A549 (cell line): ENCODE results near the gene CEP57L1.

Experiments used
- BHLHE40 ChIP-seq: IDR thresholded peaks from 2 replicates; pipeline ENCODE4 v1.6.1; 2012; ENCODE audit warnings: low read depth, low read length, inconsistent platforms
- CBX8 ChIP-seq: fragments of 200-600 bp; sonication (generic); IDR thresholded peaks from 2 replicates; pipeline ENCODE4 v1.6.1; 2016
- E2F6 ChIP-seq: IDR thresholded peaks from 2 replicates; pipeline ENCODE4 v1.6.1; 2012; ENCODE audit warnings: low read depth, borderline replicate concordance
- NR3C1 ChIP-seq: fragments of >200 bp; sonication (Bioruptor Twin); formaldehyde crosslinking; IDR thresholded peaks from 3 replicates; pipeline ENCODE4 v1.6.1; 2017
- PHF8 ChIP-seq: fragments of 200-600 bp; sonication (generic); IDR thresholded peaks from 2 replicates; pipeline ENCODE4 v1.6.1; 2016; ENCODE audit warnings: low read depth, mild to moderate bottlenecking, antibody characterized with exemption, moderate library complexity, borderline replicate concordance
- POLR2A ChIP-seq: IDR thresholded peaks from 2 replicates; pipeline ENCODE4 v1.6.1; 2012; ENCODE audit warnings: mild to moderate bottlenecking, low read length
- RARB ChIP-seq: fragments of 250-450 bp; sonication (Bioruptor Pico); IDR thresholded peaks from 2 replicates; pipeline ENCODE4 v1.8.0; 2021; ENCODE audit warnings: mild to moderate bottlenecking, moderate library complexity
- SMC3 ChIP-seq: fragments of >200 bp; sonication (Bioruptor Twin); formaldehyde crosslinking; IDR thresholded peaks from 3 replicates; pipeline ENCODE4 v1.6.1; 2018; ENCODE audit warnings: inconsistent platforms
- SREBF2 ChIP-seq: fragments of 450-650 bp; IDR thresholded peaks from 2 replicates; pipeline ENCODE4 v1.6.1; 2014; ENCODE audit warnings: mild to moderate bottlenecking, moderate library complexity
- ZFP36 ChIP-seq: fragments of 450-650 bp; IDR thresholded peaks from 2 replicates; pipeline ENCODE4 v1.6.1; 2014; ENCODE audit warnings: borderline replicate concordance; ENCODE audit not compliant: partially characterized antibody
- TF ChIP-seq, protein P1 (sequence below): fragments of >200 bp; sonication (Bioruptor Twin); formaldehyde crosslinking; IDR thresholded peaks from 3 replicates; pipeline ENCODE4 v1.5.1; 2016
- TF ChIP-seq, protein P2 (sequence below): fragments of 150-350 bp; IDR thresholded peaks from 2 replicates; pipeline ENCODE4 v1.6.1; 2014; ENCODE audit warnings: low read depth, mild to moderate bottlenecking, low read length

DNA sequence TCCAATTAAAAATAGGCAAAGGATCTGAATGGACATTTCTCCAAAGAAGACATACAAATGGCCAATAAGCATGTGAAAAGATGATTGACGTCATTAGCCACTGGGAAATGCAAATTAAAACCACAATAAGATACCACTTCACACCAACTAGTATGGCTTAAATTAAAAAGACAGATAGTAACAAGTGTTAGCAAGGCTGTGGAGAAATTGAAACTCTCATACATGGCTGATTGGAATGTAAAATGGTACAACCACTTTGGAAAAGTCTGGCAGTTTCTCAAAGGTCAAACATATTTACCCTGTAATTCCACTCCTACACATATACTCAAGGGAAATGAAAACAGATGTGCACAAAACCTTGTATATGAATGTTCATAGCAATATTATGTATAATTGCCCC, 83.6 kb downstream of the CEP57L1 start:
- TF ChIP-seq POLR2A (no peak), NR3C1 (no peak), PHF8 (no peak), BHLHE40 (no peak), ZFP36 (no peak), SMC3 (no peak), RARB (no peak), CBX8 (no peak), SREBF2 (no peak), E2F6 (no peak)
- TF ChIP-seq, protein P1, sequence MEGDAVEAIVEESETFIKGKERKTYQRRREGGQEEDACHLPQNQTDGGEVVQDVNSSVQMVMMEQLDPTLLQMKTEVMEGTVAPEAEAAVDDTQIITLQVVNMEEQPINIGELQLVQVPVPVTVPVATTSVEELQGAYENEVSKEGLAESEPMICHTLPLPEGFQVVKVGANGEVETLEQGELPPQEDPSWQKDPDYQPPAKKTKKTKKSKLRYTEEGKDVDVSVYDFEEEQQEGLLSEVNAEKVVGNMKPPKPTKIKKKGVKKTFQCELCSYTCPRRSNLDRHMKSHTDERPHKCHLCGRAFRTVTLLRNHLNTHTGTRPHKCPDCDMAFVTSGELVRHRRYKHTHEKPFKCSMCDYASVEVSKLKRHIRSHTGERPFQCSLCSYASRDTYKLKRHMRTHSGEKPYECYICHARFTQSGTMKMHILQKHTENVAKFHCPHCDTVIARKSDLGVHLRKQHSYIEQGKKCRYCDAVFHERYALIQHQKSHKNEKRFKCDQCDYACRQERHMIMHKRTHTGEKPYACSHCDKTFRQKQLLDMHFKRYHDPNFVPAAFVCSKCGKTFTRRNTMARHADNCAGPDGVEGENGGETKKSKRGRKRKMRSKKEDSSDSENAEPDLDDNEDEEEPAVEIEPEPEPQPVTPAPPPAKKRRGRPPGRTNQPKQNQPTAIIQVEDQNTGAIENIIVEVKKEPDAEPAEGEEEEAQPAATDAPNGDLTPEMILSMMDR, result no peak
- TF ChIP-seq, protein P2, sequence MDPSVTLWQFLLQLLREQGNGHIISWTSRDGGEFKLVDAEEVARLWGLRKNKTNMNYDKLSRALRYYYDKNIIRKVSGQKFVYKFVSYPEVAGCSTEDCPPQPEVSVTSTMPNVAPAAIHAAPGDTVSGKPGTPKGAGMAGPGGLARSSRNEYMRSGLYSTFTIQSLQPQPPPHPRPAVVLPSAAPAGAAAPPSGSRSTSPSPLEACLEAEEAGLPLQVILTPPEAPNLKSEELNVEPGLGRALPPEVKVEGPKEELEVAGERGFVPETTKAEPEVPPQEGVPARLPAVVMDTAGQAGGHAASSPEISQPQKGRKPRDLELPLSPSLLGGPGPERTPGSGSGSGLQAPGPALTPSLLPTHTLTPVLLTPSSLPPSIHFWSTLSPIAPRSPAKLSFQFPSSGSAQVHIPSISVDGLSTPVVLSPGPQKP, result no peak
